Measurements from ENCODE around the gene MAGI1.

The MAGI1 gene

GRCh38 chr3:65396078-65396477 is 642.6 kb downstream of the MAGI1 start:
- POLR2A ChIA-PET, result no interaction called here
- no peak for TF ChIP-seq LEF1 (IDR thresholded peaks at IDR 0.05; ENCODE audit: borderline replicate concordance)
- TF ChIP-seq CTBP1 (IDR thresholded peaks at IDR 0.05; ENCODE audit: borderline replicate concordance), result no peak
- TF ChIP-seq TARDBP (IDR thresholded peaks at IDR 0.05), result no peak
- TF ChIP-seq ZNF384 (IDR thresholded peaks at IDR 0.05), result no peak
- TF ChIP-seq SP1 (IDR thresholded peaks at IDR 0.05), result no peak
- TF ChIP-seq, protein P1, sequence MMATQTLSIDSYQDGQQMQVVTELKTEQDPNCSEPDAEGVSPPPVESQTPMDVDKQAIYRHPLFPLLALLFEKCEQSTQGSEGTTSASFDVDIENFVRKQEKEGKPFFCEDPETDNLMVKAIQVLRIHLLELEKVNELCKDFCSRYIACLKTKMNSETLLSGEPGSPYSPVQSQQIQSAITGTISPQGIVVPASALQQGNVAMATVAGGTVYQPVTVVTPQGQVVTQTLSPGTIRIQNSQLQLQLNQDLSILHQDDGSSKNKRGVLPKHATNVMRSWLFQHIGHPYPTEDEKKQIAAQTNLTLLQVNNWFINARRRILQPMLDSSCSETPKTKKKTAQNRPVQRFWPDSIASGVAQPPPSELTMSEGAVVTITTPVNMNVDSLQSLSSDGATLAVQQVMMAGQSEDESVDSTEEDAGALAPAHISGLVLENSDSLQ (IDR thresholded peaks at IDR 0.05), result no peak
- no peak for TF ChIP-seq FOXM1 (IDR thresholded peaks at IDR 0.05; ENCODE audit: borderline replicate concordance)
- TF ChIP-seq HDGF (IDR thresholded peaks at IDR 0.05; ENCODE audit: borderline replicate concordance), result no peak
- no peak for TF ChIP-seq ARNT (IDR thresholded peaks at IDR 0.05)
- TF ChIP-seq FOXA1 (IDR thresholded peaks at IDR 0.05), result no peak
- TF ChIP-seq SUZ12 (IDR thresholded peaks at IDR 0.05), result no peak
- no peak for DNase-seq (ENCODE audit: extremely low spot score)
- CTCF ChIA-PET, result no interaction called here

GRCh38 chr3:65391068-65391467 is 647.6 kb downstream of the MAGI1 start:
- ChIA-PET CTCF (interaction anchor here (0.6 kb wide), 1 partner anchor 697 kb away, joined by 3 read pairs; no protein-coding TSS in a partner anchor), POLR2A (no interaction called here)
- TF ChIP-seq FOXK2 (IDR thresholded peaks at IDR 0.05), result no peak
- TF ChIP-seq SP1 (IDR thresholded peaks at IDR 0.05), result no peak

DNA sequence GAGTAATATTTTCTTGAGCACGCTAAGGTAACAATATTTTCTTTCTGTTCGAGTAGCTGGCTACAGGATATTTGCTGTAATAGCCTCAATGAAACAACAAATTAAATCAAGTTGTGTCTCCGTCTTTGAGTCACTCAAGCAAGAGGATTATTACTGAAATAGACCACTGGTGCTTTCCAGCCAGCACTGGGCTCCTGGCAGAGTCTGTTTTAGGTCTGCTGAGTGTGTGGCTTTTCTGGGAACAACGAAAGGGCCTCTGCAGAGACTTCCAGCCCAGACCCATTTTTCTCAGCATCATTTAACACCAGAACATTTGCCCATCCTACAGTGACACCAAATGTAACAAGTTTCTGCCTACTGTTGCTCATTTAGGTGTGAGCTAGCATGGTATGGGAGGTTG is 652.9 kb downstream of the MAGI1 start:
- TF ChIP-seq HDGF (IDR thresholded peaks at IDR 0.05; ENCODE audit: borderline replicate concordance), result no peak
- no peak for TF ChIP-seq LEF1 (IDR thresholded peaks at IDR 0.05; ENCODE audit: borderline replicate concordance)
- TF ChIP-seq SUZ12 (IDR thresholded peaks at IDR 0.05), result no peak
- no peak for TF ChIP-seq NFRKB (IDR thresholded peaks at IDR 0.05)
- ChIA-PET POLR2A (no interaction called here), CTCF (no interaction called here)
- no peak for DNase-seq (ENCODE audit: extremely low spot score)

More at GRCh38 chr3:65391068-65391467, 647.6 kb downstream of the MAGI1 start:
- no peak for DNase-seq (ENCODE audit: extremely low spot score)

DNA sequence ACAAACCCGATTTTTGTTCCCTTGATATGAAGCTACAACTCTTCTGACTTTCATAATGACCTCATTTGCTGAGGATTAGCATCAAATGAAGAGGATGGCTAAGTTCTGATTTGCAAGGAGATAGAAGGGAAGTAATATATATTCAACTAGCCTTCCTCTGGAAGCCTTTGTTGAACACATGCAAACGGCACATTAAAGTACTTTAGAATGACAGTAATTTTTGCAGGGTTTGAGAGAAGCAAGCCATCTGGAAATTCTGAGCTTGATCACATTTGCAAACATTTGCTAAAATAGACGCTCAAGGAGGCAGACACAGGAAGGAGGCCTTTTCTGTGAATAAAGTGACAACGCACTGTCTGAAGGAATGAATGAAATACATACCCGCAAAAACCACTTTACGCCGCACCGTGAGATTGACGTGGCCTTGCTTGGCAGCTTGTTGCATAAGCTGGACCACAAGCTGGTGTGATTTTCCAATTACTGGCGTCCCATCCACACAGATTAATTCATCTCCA is 657.2 kb downstream of the MAGI1 start:
- POLR2A ChIA-PET, result no interaction called here
- CTCF ChIA-PET, result no interaction called here

DNA sequence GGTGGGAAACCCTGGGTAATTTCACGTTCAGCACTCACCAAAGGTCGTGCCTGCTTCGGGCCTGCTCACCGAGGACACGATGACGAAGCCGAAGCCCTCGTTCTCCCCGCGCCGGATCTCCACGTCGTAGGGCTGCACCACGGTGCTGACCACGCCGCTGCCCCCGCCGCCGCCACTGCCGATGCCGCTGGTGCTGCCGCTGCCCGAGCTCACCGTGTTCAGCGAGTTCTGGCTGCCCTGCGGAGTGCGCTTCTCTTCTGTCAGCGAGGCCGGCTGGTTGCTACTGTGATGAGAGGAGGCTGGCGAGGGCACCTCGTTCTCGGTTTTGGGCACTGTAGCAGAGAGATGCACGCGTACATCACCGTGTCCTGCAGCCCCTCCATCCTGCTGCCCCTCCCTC is 659.5 kb downstream of the MAGI1 start:
- DNase-seq (ENCODE audit: extremely low spot score), result no peak
- TF ChIP-seq NFRKB (IDR thresholded peaks at IDR 0.05) (no peak), CTBP1 (IDR thresholded peaks at IDR 0.05; ENCODE audit: borderline replicate concordance) (no peak), BHLHE40 (IDR thresholded peaks at IDR 0.05; ENCODE audit: borderline replicate concordance) (no peak)
- TF ChIP-seq, protein P1 (IDR thresholded peaks at IDR 0.05), result no peak
- CTCF ChIA-PET, result interaction anchor here (0.7 kb wide), 1 partner anchor 554 kb away, joined by 3 read pairs; no protein-coding TSS in a partner anchor
- POLR2A ChIA-PET, result no interaction called here

More for the DNA sequence above, 657.2 kb downstream of the MAGI1 start:
- TF ChIP-seq ELF4 (IDR thresholded peaks at IDR 0.05), result no peak
- DNase-seq (ENCODE audit: extremely low spot score), result no peak

GRCh38 chr3:65377637-65378036 is 661.1 kb downstream of the MAGI1 start:
- CTCF ChIA-PET, result no interaction called here

DNA sequence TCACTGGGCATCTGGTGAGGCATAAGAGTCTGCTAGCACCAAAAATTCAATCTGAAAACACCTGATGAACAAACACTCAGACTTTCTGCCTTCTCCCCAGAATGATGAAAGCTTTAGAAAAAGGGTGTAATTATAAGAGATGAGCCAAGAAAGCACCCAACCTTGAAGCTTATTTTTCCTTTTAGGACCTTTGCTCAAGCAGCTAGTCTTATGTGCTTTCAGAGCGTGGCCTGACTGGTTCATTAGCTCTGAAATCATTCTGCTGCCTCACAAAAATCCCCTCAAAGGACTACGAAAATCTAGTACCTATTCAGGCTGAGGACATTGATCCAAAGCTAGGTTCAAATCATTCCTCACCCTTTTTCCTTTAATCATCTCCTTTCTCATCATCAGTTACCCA is 662.3 kb downstream of the MAGI1 start:
- POLR2A ChIA-PET, result no interaction called here
- CTCF ChIA-PET, result interaction anchor here (0.6 kb wide), 1 partner anchor 110 kb away, joined by 3 read pairs; no protein-coding TSS in a partner anchor
- no peak for DNase-seq (ENCODE audit: extremely low spot score)
- TF ChIP-seq FOXM1 (IDR thresholded peaks at IDR 0.05; ENCODE audit: borderline replicate concordance), result no peak

More at GRCh38 chr3:65377637-65378036, 661.1 kb downstream of the MAGI1 start:
- TF ChIP-seq ELF4 (IDR thresholded peaks at IDR 0.05) (no peak), FOXA1 (IDR thresholded peaks at IDR 0.05) (no peak), HDGF (IDR thresholded peaks at IDR 0.05; ENCODE audit: borderline replicate concordance) (no peak), FOXK2 (IDR thresholded peaks at IDR 0.05) (no peak), L3MBTL2 (conservative IDR thresholded peaks at IDR 0.05) (no peak), NFRKB (IDR thresholded peaks at IDR 0.05) (no peak), FOXM1 (IDR thresholded peaks at IDR 0.05; ENCODE audit: borderline replicate concordance) (no peak), ARNT (IDR thresholded peaks at IDR 0.05) (no peak), ZNF384 (IDR thresholded peaks at IDR 0.05) (no peak), TARDBP (IDR thresholded peaks at IDR 0.05) (no peak), SUZ12 (IDR thresholded peaks at IDR 0.05) (no peak), SP1 (IDR thresholded peaks at IDR 0.05) (no peak), BHLHE40 (IDR thresholded peaks at IDR 0.05; ENCODE audit: borderline replicate concordance) (no peak), CTBP1 (IDR thresholded peaks at IDR 0.05; ENCODE audit: borderline replicate concordance) (no peak), LEF1 (IDR thresholded peaks at IDR 0.05; ENCODE audit: borderline replicate concordance) (no peak)
- TF ChIP-seq, protein P1 (IDR thresholded peaks at IDR 0.05), result no peak
- POLR2A ChIA-PET, result no interaction called here
- no peak for DNase-seq (ENCODE audit: extremely low spot score)

GRCh38 chr3:65371053-65371452 is 667.7 kb downstream of the MAGI1 start:
- ChIA-PET CTCF (no interaction called here), POLR2A (no interaction called here)
- no peak for TF ChIP-seq HDGF (IDR thresholded peaks at IDR 0.05; ENCODE audit: borderline replicate concordance)
- TF ChIP-seq TARDBP (IDR thresholded peaks at IDR 0.05), result no peak
- no peak for TF ChIP-seq FOXK2 (IDR thresholded peaks at IDR 0.05)
- TF ChIP-seq BHLHE40 (IDR thresholded peaks at IDR 0.05; ENCODE audit: borderline replicate concordance), result no peak
- no peak for DNase-seq (ENCODE audit: extremely low spot score)

Data from HEK293T (cell line).